ENCODE results near the gene DLX1. TPM values are rescaled to one million over a fixed set of nuclear protein-coding genes. Genes with fewer than 3 reads are reported as not detected.

The DLX1 gene
- total RNA-seq, 1 experiment from 2014 or later, result 3.5 TPM

DNA sequence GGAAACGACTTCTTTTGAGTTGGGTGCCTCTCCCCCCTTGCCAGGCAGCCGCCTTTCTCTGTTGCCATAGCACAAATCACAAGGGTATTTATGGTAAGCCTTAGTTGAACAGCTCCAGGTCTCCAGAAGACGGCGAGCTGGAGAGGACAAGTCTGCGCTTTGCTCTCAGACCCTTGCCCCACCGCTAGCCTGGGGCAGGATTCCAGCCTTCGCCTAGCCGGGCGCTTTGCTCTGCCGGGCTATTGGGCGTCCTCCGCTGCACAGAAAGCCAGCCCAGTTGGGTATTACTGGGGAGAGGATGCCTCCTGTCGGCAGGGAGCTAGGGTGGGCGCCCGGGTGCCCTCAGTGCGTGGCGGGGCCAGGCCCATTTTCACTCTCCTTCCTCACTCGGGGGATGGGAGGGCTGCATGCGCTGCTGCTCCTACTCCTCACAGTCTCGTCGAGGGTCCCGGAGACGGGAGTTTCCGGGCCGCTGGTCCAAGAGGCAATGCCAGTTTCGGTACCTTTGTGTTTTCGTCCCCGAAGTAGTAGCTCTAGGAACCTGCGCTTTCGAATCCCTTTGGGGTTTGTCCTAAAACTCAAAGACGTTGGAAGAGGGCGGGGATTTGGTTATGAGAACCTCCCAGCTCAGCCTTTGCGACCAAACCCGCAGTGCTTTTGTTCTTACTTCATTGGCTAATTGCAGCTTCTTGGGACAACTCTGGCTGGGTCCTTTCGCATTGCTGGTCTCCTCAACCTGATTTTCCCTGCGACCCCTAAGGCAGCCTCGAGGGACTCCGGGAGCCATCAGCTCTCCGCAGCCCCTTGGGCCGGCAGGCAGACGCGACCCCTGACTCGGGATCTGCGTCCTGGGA, 21.0 kb downstream of the DLX1 start:
- Histone ChIP-seq H3K4me3 (ENCODE audit: low read depth in 2 of 2, low read length in 2 of 2) (peak overlapping the region; percentile 50 to 75), H3K36me3 (ENCODE audit: control insufficient read depth, insufficient read depth, low read length) (no peaks in the 10 kb centered on the region; the same call in 1 of the 2 replicates), H3K4me1 (ENCODE audit: control insufficient read depth, insufficient read depth, low read length) (peaks cover 4% of the 10 kb centered on the region; the same call in 1 of the 2 replicates), H3K27me3 (ENCODE audit: control insufficient read depth, insufficient read depth, low read length) (no peaks in the 10 kb centered on the region), H3K27ac (ENCODE audit: low read length) (peak overlapping the region; percentile 46), H3K9me3 (ENCODE audit: control insufficient read depth, insufficient read depth, low read depth, low read length) (no peaks in the 10 kb centered on the region)
- POLR2A ChIA-PET, result interaction anchor here (0.5 to 0.7 kb wide), 2 partner anchors 171 to 303 kb away, joined by 4 read pairs; no protein-coding TSS in a partner anchor
- in situ Hi-C loops (cut with HindIII; ENCODE audit: low pct_unique_long_range_greater_than_20kb, low sequenced_read_pairs), result no loop called here
- peak; percentile 49 for ATAC-seq
- TF ChIP-seq, protein P1, sequence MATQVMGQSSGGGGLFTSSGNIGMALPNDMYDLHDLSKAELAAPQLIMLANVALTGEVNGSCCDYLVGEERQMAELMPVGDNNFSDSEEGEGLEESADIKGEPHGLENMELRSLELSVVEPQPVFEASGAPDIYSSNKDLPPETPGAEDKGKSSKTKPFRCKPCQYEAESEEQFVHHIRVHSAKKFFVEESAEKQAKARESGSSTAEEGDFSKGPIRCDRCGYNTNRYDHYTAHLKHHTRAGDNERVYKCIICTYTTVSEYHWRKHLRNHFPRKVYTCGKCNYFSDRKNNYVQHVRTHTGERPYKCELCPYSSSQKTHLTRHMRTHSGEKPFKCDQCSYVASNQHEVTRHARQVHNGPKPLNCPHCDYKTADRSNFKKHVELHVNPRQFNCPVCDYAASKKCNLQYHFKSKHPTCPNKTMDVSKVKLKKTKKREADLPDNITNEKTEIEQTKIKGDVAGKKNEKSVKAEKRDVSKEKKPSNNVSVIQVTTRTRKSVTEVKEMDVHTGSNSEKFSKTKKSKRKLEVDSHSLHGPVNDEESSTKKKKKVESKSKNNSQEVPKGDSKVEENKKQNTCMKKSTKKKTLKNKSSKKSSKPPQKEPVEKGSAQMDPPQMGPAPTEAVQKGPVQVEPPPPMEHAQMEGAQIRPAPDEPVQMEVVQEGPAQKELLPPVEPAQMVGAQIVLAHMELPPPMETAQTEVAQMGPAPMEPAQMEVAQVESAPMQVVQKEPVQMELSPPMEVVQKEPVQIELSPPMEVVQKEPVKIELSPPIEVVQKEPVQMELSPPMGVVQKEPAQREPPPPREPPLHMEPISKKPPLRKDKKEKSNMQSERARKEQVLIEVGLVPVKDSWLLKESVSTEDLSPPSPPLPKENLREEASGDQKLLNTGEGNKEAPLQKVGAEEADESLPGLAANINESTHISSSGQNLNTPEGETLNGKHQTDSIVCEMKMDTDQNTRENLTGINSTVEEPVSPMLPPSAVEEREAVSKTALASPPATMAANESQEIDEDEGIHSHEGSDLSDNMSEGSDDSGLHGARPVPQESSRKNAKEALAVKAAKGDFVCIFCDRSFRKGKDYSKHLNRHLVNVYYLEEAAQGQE (IDR thresholded peaks at IDR 0.05; ENCODE audit: insufficient read depth in 1 of 2, low read depth in 2 of 2, low read length in 1 of 2), result 0 out of 4 replicates have a peak, but pooled peaks of 1 of the 2 experiments have one; percentile 25
- TF ChIP-seq, protein P2, sequence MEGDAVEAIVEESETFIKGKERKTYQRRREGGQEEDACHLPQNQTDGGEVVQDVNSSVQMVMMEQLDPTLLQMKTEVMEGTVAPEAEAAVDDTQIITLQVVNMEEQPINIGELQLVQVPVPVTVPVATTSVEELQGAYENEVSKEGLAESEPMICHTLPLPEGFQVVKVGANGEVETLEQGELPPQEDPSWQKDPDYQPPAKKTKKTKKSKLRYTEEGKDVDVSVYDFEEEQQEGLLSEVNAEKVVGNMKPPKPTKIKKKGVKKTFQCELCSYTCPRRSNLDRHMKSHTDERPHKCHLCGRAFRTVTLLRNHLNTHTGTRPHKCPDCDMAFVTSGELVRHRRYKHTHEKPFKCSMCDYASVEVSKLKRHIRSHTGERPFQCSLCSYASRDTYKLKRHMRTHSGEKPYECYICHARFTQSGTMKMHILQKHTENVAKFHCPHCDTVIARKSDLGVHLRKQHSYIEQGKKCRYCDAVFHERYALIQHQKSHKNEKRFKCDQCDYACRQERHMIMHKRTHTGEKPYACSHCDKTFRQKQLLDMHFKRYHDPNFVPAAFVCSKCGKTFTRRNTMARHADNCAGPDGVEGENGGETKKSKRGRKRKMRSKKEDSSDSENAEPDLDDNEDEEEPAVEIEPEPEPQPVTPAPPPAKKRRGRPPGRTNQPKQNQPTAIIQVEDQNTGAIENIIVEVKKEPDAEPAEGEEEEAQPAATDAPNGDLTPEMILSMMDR (IDR thresholded peaks at IDR 0.05), result peak; percentile 86
- TF ChIP-seq POLR2AphosphoS5 (IDR thresholded peaks at IDR 0.05; ENCODE audit: low read depth, low read length), result no peak
- TF ChIP-seq TCF7L2 (IDR thresholded peaks at IDR 0.05; ENCODE audit: low read depth, low read length), result no peak
- CTCF ChIA-PET, result interaction anchor here (0.6 to 1.1 kb wide), 4 partner anchors 186 to 519 kb away, joined by 3 to 9 read pairs (median 4); no protein-coding TSS in a partner anchor
- intact Hi-C loops (cut with micrococcal nuclease; ENCODE audit: unreplicated experiment), result loop anchor here (2.0 to 10.0 kb wide), 3 partner anchors 112 to 509 kb away; partner anchors contain the start of gene METAP1D
- BruUV-seq (replicated peaks), result no TSS peak
- DNase-seq (ENCODE audit: low read depth, low spot score), result no peak

DNA sequence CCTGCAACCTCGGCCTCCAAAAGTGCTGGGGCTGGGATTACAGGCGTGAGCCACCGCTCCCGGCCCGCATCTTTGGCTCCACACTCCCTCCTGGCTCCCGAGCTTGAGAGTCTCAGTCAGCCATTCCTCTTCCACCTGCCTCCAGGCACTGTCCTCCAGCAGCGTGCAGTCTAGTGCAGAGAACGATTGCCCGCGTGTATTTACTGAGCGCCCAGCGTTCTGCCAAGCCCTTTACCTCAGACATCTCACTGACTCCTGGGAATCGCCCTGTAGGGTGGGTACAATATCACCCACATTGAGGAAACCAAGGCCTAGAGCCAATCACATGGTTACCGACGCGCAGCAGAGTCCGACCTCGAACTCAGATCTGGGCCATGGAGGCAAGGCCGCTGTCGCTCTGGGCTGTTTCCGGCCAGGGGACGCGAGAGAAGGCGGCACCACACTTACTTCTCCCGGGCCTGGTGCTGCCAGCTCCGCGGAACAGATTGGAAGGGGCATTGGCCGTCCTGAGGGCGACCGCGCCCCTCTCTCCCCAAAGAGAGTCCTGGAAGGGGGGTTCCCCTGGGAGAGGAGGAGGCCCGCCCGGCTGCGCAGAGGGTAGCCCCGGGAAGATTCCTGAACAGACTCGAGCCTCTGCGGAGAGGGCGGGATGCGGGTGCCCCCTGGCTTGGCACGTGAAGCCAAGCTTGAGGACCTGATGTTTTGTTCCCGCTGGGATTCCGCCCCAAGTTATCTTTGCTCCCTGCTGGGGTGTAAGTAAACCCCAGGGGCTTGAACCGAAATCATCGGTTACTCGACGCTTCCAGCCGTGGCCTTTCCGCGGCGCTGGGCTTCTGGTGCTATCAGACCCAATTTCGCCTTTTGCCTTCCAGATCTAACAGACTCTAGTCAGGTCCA, 22.6 kb downstream of the DLX1 start:
- H3K9me3 ChIP-seq (ENCODE audit: control insufficient read depth, insufficient read depth, low read depth, low read length), result no peaks in the 10 kb centered on the region
- in situ Hi-C loops (cut with HindIII; ENCODE audit: low pct_unique_long_range_greater_than_20kb, low sequenced_read_pairs) (no loop called here), intact Hi-C loops (cut with micrococcal nuclease; ENCODE audit: unreplicated experiment) (loop anchor here (2.0 to 10.0 kb wide), 3 partner anchors 113 to 511 kb away; partner anchors contain the start of gene METAP1D)
- peaks cover 4% of the 10 kb centered on the region; the same call in 1 of the 2 replicates for H3K4me1 ChIP-seq (ENCODE audit: control insufficient read depth, insufficient read depth, low read length)
- no peaks in the 10 kb centered on the region for H3K27me3 ChIP-seq (ENCODE audit: control insufficient read depth, insufficient read depth, low read length)
- H3K4me3 ChIP-seq (ENCODE audit: low read depth in 2 of 2, low read length in 2 of 2), result no peak overlapping the region
- DNase-seq (ENCODE audit: low read depth, low spot score) (no peak), ATAC-seq (no peak)
- TF ChIP-seq, protein P1 (IDR thresholded peaks at IDR 0.05; ENCODE audit: insufficient read depth in 1 of 2, low read depth in 2 of 2, low read length in 1 of 2), result no peak
- TF ChIP-seq, protein P2 (IDR thresholded peaks at IDR 0.05), result no peak
- TF ChIP-seq SIN3A (IDR thresholded peaks at IDR 0.05; ENCODE audit: borderline replicate concordance, insufficient read depth, low read depth, low read length), result no peak
- TF ChIP-seq TCF7L2 (IDR thresholded peaks at IDR 0.05; ENCODE audit: low read depth, low read length), result no peak
- TF ChIP-seq POLR2AphosphoS5 (IDR thresholded peaks at IDR 0.05; ENCODE audit: low read depth, low read length), result no peak
- ChIA-PET POLR2A (interaction anchor here (0.6 kb wide), 1 partner anchor 95 kb away, joined by 7 read pairs; no protein-coding TSS in a partner anchor), CTCF (no interaction called here)
- no peak overlapping the region for H3K27ac ChIP-seq (ENCODE audit: low read length)
- no peaks in the 10 kb centered on the region; the same call in 1 of the 2 replicates for H3K36me3 ChIP-seq (ENCODE audit: control insufficient read depth, insufficient read depth, low read length)
- no TSS peak for BruUV-seq (replicated peaks)

Data from Panc1 (cell line).